Ovary (tissue), 3 donors: ENCODE results near the gene STK32C.

Source experiments
- CTCF ChIP-seq, 3 donors: fragments of 450-650 bp in 2 of 3; fragments of 200-600 bp in 1 of 3; IDR thresholded peaks; one replicate each; pipeline versions ENCODE4 v1.5.1 to v1.8.0; 2016 to 2022; ENCODE audit warnings: antibody characterized with exemption in 3 of 3, mild to moderate bottlenecking in 1 of 3
- POLR2A ChIP-seq: fragments of 450-650 bp; IDR thresholded peaks from one replicate; pipeline ENCODE4 v1.6.1; 2017; ENCODE audit warnings: antibody characterized with exemption, mild to moderate bottlenecking, moderate library complexity
- donor health status: DM: no; HTN: no; CAD: no.

- TF ChIP-seq CTCF (IDR thresholded peaks at IDR 0.05) = no peak
- TF ChIP-seq POLR2A = no peak
These were observed 69.2 kb downstream of the STK32C start for GRCh38 chr10:132238371-132239125.
